Gastroesophageal sphincter (tissue), 3 donors: ENCODE results near the gene FBLIM1.
A peak's percentile ranks its signal among the peaks of the same experiment; 100 is the strongest.

ENCODE experiments used
- CTCF ChIP-seq, 4 experiments: fragments of 200-600 bp in 2 of 4; fragments of 450-650 bp in 2 of 4; sonication (generic) in 1 of 4; IDR thresholded peaks; one replicate each; pipeline ENCODE4 v1.5.1; 2017 to 2019; ENCODE audit warnings: antibody characterized with exemption in 4 of 4, mild to moderate bottlenecking in 2 of 4, moderate library complexity in 2 of 4
- EP300 ChIP-seq: sonication (generic); formaldehyde crosslinking; IDR thresholded peaks from one replicate; pipeline ENCODE4 v1.6.1; 2017; ENCODE audit warnings: antibody characterized with exemption, mild to moderate bottlenecking
- POLR2A ChIP-seq, 2 donors: fragments of 450-650 bp; IDR thresholded peaks; one replicate each; pipeline ENCODE4 v1.6.1; 2017; ENCODE audit warnings: antibody characterized with exemption in 2 of 2, mild to moderate bottlenecking in 2 of 2, moderate library complexity in 1 of 2
- POLR2AphosphoS5 ChIP-seq: sonication (generic); formaldehyde crosslinking; IDR thresholded peaks from one replicate; pipeline ENCODE4 v1.6.1; 2017; ENCODE audit warnings: antibody characterized with exemption

GRCh38 chr1:15799004-15799867 lies 40.6 kb downstream of the FBLIM1 start:
- TF ChIP-seq CTCF (IDR thresholded peaks at IDR 0.05) = no peak
- no peak for TF ChIP-seq POLR2A (IDR thresholded peaks at IDR 0.05)
- TF ChIP-seq POLR2AphosphoS5 = peak; percentile 83
- TF ChIP-seq EP300 = no peak
